OCI-LY7 (cell line): ENCODE results near the gene HMG20A.

Source experiments
- EZH2phosphoT487 ChIP-seq: fragments of 200-600 bp; sonication (generic); IDR thresholded peaks from 2 replicates; pipeline ENCODE4 v1.6.1; 2018; ENCODE audit warnings: low read depth, borderline replicate concordance, mild to moderate bottlenecking, mixed run types, antibody characterized with exemption, low read length, moderate library complexity, mixed read lengths
- TF ChIP-seq, protein P1 (sequence below): fragments of 200-600 bp; sonication (generic); conservative IDR thresholded peaks from 2 replicates; pipeline ENCODE4 v1.5.1; 2014; ENCODE audit warnings: mild to moderate bottlenecking, antibody characterized with exemption, low read length, moderate library complexity, mixed read lengths

DNA sequence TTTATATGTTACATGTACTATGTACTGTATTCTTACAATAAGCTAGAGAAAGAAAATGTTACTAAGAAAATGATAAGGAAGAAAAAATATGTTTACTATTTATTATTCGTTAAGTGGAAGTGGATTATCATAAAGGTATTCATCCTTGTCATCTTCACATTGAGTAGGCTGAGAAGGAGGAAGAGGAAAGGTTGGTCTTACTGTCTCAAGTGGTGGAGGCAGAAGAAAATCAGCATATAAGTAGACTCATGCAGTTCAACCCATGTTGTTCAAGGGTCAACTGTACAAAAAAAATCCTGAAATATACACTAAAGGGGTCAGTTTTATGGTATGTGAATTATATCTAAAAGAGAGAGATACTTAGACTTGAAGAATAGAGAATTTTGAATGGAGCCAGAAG, 5.7 kb downstream of the HMG20A start:
- TF ChIP-seq EZH2phosphoT487: no peak
- TF ChIP-seq, protein P1, sequence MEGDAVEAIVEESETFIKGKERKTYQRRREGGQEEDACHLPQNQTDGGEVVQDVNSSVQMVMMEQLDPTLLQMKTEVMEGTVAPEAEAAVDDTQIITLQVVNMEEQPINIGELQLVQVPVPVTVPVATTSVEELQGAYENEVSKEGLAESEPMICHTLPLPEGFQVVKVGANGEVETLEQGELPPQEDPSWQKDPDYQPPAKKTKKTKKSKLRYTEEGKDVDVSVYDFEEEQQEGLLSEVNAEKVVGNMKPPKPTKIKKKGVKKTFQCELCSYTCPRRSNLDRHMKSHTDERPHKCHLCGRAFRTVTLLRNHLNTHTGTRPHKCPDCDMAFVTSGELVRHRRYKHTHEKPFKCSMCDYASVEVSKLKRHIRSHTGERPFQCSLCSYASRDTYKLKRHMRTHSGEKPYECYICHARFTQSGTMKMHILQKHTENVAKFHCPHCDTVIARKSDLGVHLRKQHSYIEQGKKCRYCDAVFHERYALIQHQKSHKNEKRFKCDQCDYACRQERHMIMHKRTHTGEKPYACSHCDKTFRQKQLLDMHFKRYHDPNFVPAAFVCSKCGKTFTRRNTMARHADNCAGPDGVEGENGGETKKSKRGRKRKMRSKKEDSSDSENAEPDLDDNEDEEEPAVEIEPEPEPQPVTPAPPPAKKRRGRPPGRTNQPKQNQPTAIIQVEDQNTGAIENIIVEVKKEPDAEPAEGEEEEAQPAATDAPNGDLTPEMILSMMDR: no peak
